Measurements from ENCODE around the gene EYS.

GRCh38 chr6:65280060-65280459, 427.0 kb downstream of the EYS start:
- TF ChIP-seq ZFP3 (CRISPR knock-in tag; IDR thresholded peaks at IDR 0.05), result no peak
- TF ChIP-seq CREB5 (CRISPR knock-in tag; IDR thresholded peaks at IDR 0.05; ENCODE audit: low read depth), result no peak
- no peak for TF ChIP-seq PPARA (CRISPR knock-in tag; IDR thresholded peaks at IDR 0.05; ENCODE audit: borderline replicate concordance)
- TF ChIP-seq CSDC2 (CRISPR knock-in tag; IDR thresholded peaks at IDR 0.05), result no peak
- TF ChIP-seq ARNTL (CRISPR knock-in tag; IDR thresholded peaks at IDR 0.05; ENCODE audit: borderline replicate concordance, low read depth), result no peak

Data from SK-N-SH treated with all-trans-retinoic acid at 6 μM for 48 hours (cell line).